CD4-positive, alpha-beta T cell (primary cell): ENCODE data around the gene COL9A1. TPM values are rescaled to one million over a fixed set of nuclear protein-coding genes. Genes with fewer than 3 reads are reported as not detected.

ENCODE experiments used
- ATAC-seq: fragments of 200-7000 bp; cut with Tn5 transposase; one replicate; pipeline ENCODE4 v1.10.0; 2022; ENCODE audit warnings: mild to moderate bottlenecking; ENCODE audit not compliant: poor library complexity
- CTCF ChIA-PET: fragments of 350-600 bp; sonication (Branson Sonifier 250); formaldehyde crosslinking; loops from one replicate; lab custom pipeline; 2021; ENCODE audit warnings: antibody characterized with exemption, inconsistent platforms; lab: Charles Lee
- POLR2A ChIA-PET: fragments of 350-600 bp; sonication (Branson Sonifier 250); formaldehyde crosslinking; loops from one replicate; lab custom pipeline; 2021; ENCODE audit warnings: antibody characterized with exemption, inconsistent platforms; lab: Charles Lee
- DNase-seq, 14 experiments: peaks; one replicate each; pipeline ENCODE4 v3.0.0-alpha.2; 2013 to 2020; ENCODE audit warnings: mixed read lengths in 2 of 14
- H3K27ac ChIP-seq, 2 donors: one replicate each; pipeline versions ENCODE4 v1.5.1 to v1.7.0; 2013; ENCODE audit warnings: low read length in 2 of 2, low read depth in 1 of 2, mild to moderate bottlenecking in 1 of 2
- H3K27me3 ChIP-seq, 2 experiments: 1 replicate in 1 of 2; 2 replicates in 1 of 2; pipeline versions ENCODE4 v1.6.1 to v1.7.0; 2013; ENCODE audit warnings: low read length in 2 of 2, control low read depth in 1 of 2, mild to moderate bottlenecking in 1 of 2, moderate library complexity in 1 of 2; ENCODE audit not compliant: insufficient read depth in 2 of 2, control insufficient read depth in 1 of 2
- H3K36me3 ChIP-seq: one replicate; pipeline ENCODE4 v1.6.1; 2013; ENCODE audit warnings: low read length, control low read depth; ENCODE audit not compliant: insufficient read depth
- H3K4me1 ChIP-seq: one replicate; pipeline ENCODE4 v1.6.1; 2013; ENCODE audit warnings: low read length, control low read depth; ENCODE audit not compliant: insufficient read depth
- H3K4me3 ChIP-seq: one replicate; pipeline ENCODE4 v1.5.1; 2013; ENCODE audit warnings: mild to moderate bottlenecking, low read length, moderate library complexity
- H3K9me3 ChIP-seq, 2 experiments: 1 replicate in 1 of 2; 2 replicates in 1 of 2; pipeline versions ENCODE4 v1.6.1 to v1.7.0; 2013; ENCODE audit warnings: low read length in 2 of 2, mild to moderate bottlenecking in 2 of 2, control low read depth in 1 of 2, moderate library complexity in 1 of 2; ENCODE audit not compliant: control insufficient read depth in 1 of 2, insufficient read depth in 1 of 2
- H3K27ac Mint-ChIP-seq: one replicate; pipeline ENCODE4 v1.8.0; 2020; ENCODE audit warnings: mixed read lengths
- H3K27me3 Mint-ChIP-seq: one replicate; pipeline ENCODE4 v1.8.0; 2021; ENCODE audit warnings: mixed read lengths
- H3K36me3 Mint-ChIP-seq: one replicate; pipeline ENCODE4 v1.8.0; 2021; ENCODE audit warnings: low read depth, mixed read lengths
- H3K4me1 Mint-ChIP-seq: one replicate; pipeline ENCODE4 v1.8.0; 2021; ENCODE audit warnings: low read depth, mixed read lengths
- H3K4me3 Mint-ChIP-seq: one replicate; pipeline ENCODE4 v1.8.0; 2020; ENCODE audit warnings: mild to moderate bottlenecking, mixed read lengths
- H3K9me3 Mint-ChIP-seq: one replicate; pipeline ENCODE4 v1.8.0; 2020; ENCODE audit warnings: mixed read lengths
- CTCF ChIP-seq: fragments of 200-600 bp; IDR thresholded peaks from one replicate; pipeline ENCODE4 v1.8.0; 2022; ENCODE audit warnings: antibody characterized with exemption, mild to moderate bottlenecking
- intact Hi-C, 2 experiments: fragments of 100-400 bp; cut with DNase I in 1 of 2; cut with micrococcal nuclease in 1 of 2; formaldehyde crosslinking; loops; one replicate each; pipeline versions ENCODE4 v1.15.1 to v1.9.0; 2023 to 2025; cut with DNase I, micrococcal nuclease
- total RNA-seq, 174 experiments: library from RNA in 2 of 174; stranded (reverse) in 2 of 174; gene quantifications; one replicate each; pipeline ENCODE4 v1.2.3 and lab custom pipeline; 2021 to 2026

Gene COL9A1
- total RNA-seq, 2 experiments from 2014 or later = not detected

GRCh38 chr6:70168681-70169377 is 134.1 kb downstream of the COL9A1 start:
- no peak for TF ChIP-seq CTCF
- ChIA-PET CTCF (no interaction called here), POLR2A (no interaction called here)
- Histone ChIP-seq H3K27ac (no peak overlapping the region), H3K36me3 (no peaks in the 10 kb centered on the region), H3K4me3 (no peak overlapping the region), H3K27me3 (peaks cover 0 to 5% of the 10 kb centered on the region in 2 experiments), H3K4me1 (no peaks in the 10 kb centered on the region), H3K9me3 (no peaks in the 10 kb centered on the region)
- ATAC-seq = no peak
- intact Hi-C loops = no loop called here
- Mint-ChIP-seq H3K36me3 (no peaks in the 10 kb centered on the region), H3K9me3 (no peaks in the 10 kb centered on the region), H3K4me3 (no peak overlapping the region), H3K4me1 (peaks cover 8% of the 10 kb centered on the region), H3K27ac (no peak overlapping the region), H3K27me3 (peaks cover 33% of the 10 kb centered on the region)
- DNase-seq = no peak

Other genes starting within 250 kb of the COL9A1 start
- gene FAM135A, start 110.4 kb upstream of the COL9A1 start, total RNA-seq = 1 to 10 TPM; 5.6 to 6.6 TPM